ENCODE data around the gene MCM8. TPM values are rescaled to one million over a fixed set of nuclear protein-coding genes. Genes with fewer than 3 reads are reported as not detected.

MCM8 gene
- total RNA-seq, 1 experiment from 2014 or later = 20.6 TPM

GRCh38 chr20:6007094-6007528, 56.7 kb downstream of the MCM8 start:
- H3K27me3 Mint-ChIP-seq (ENCODE audit: unreplicated experiment) = no peaks in the 10 kb centered on the region
- CTCF ChIA-PET = interaction anchor here (1.2 to 1.7 kb wide), 2 partner anchors 10 to 67 kb away, joined by 3 to 5 read pairs; no protein-coding TSS in a partner anchor
- intact Hi-C loops (cut with micrococcal nuclease; ENCODE audit: unreplicated experiment) = no loop called here
- H3K4me1 Mint-ChIP-seq (ENCODE audit: low read depth, unreplicated experiment) = peaks cover 13% of the 10 kb centered on the region
- H3K27ac Mint-ChIP-seq (ENCODE audit: unreplicated experiment) = peak overlapping the region; percentile 33
- no peak for DNase-seq
- TF ChIP-seq CTCF (IDR thresholded peaks at IDR 0.05; ENCODE audit: unreplicated experiment) = no peak
- BruUV-seq (replicated peaks) = TSS peak; percentile 59
- no peaks in the 10 kb centered on the region for H3K9me3 Mint-ChIP-seq (ENCODE audit: low read depth, unreplicated experiment)
- peak overlapping the region; percentile 81 for H3K4me3 Mint-ChIP-seq (ENCODE audit: low read depth, unreplicated experiment)
- H3K36me3 Mint-ChIP-seq (ENCODE audit: insufficient read depth, unreplicated experiment) = peaks cover 27% of the 10 kb centered on the region

GRCh38 chr20:6007529-6008103, 57.2 kb downstream of the MCM8 start:
- no TSS peak for BruUV-seq (replicated peaks)
- intact Hi-C loops (cut with micrococcal nuclease; ENCODE audit: unreplicated experiment) = no loop called here
- no peak for DNase-seq
- Mint-ChIP-seq H3K4me3 (ENCODE audit: low read depth, unreplicated experiment) (peak overlapping the region; percentile 81), H3K27ac (ENCODE audit: unreplicated experiment) (peak overlapping the region; percentile 33), H3K27me3 (ENCODE audit: unreplicated experiment) (no peaks in the 10 kb centered on the region), H3K9me3 (ENCODE audit: low read depth, unreplicated experiment) (no peaks in the 10 kb centered on the region), H3K4me1 (ENCODE audit: low read depth, unreplicated experiment) (peaks cover 18% of the 10 kb centered on the region), H3K36me3 (ENCODE audit: insufficient read depth, unreplicated experiment) (peaks cover 30% of the 10 kb centered on the region)
- CTCF ChIA-PET = interaction anchor here (0.9 to 1.7 kb wide), 3 partner anchors 10 to 66 kb away, joined by 3 to 5 read pairs (median 5); partner anchors contain the start of genes MCM8 and TRMT6
- TF ChIP-seq CTCF (IDR thresholded peaks at IDR 0.05; ENCODE audit: unreplicated experiment) = no peak

- peak; percentile 8 for DNase-seq
- CTCF ChIA-PET = interaction anchor here (0.9 to 1.7 kb wide), 2 partner anchors 58 to 66 kb away, joined by 5 read pairs; partner anchors contain the start of genes MCM8 and TRMT6
- Mint-ChIP-seq H3K27ac (ENCODE audit: unreplicated experiment) (peak overlapping the region; percentile 33), H3K4me1 (ENCODE audit: low read depth, unreplicated experiment) (peaks cover 19% of the 10 kb centered on the region), H3K27me3 (ENCODE audit: unreplicated experiment) (no peaks in the 10 kb centered on the region), H3K36me3 (ENCODE audit: insufficient read depth, unreplicated experiment) (peaks cover 30% of the 10 kb centered on the region), H3K9me3 (ENCODE audit: low read depth, unreplicated experiment) (no peaks in the 10 kb centered on the region), H3K4me3 (ENCODE audit: low read depth, unreplicated experiment) (peak overlapping the region; percentile 81)
- intact Hi-C loops (cut with micrococcal nuclease; ENCODE audit: unreplicated experiment) = no loop called here
- TF ChIP-seq CTCF (IDR thresholded peaks at IDR 0.05; ENCODE audit: unreplicated experiment) = no peak
- no TSS peak for BruUV-seq (replicated peaks)
Observed at GRCh38 chr20:6008254-6008653, 57.8 kb downstream of the MCM8 start.

GRCh38 chr20:6012179-6012578, 61.7 kb downstream of the MCM8 start:
- CTCF ChIA-PET = no interaction called here
- H3K4me3 Mint-ChIP-seq (ENCODE audit: low read depth, unreplicated experiment) = no peak overlapping the region
- TF ChIP-seq CTCF (IDR thresholded peaks at IDR 0.05; ENCODE audit: unreplicated experiment) = no peak
- H3K27me3 Mint-ChIP-seq (ENCODE audit: unreplicated experiment) = no peaks in the 10 kb centered on the region
- H3K4me1 Mint-ChIP-seq (ENCODE audit: low read depth, unreplicated experiment) = peaks cover 19% of the 10 kb centered on the region
- no peak overlapping the region for H3K27ac Mint-ChIP-seq (ENCODE audit: unreplicated experiment)
- no TSS peak for BruUV-seq (replicated peaks)
- peaks cover 19% of the 10 kb centered on the region for H3K36me3 Mint-ChIP-seq (ENCODE audit: insufficient read depth, unreplicated experiment)
- H3K9me3 Mint-ChIP-seq (ENCODE audit: low read depth, unreplicated experiment) = no peaks in the 10 kb centered on the region
- DNase-seq = no peak
- intact Hi-C loops (cut with micrococcal nuclease; ENCODE audit: unreplicated experiment) = no loop called here
